Gastroesophageal sphincter (tissue), 4 donors: Measurements from ENCODE around the gene TMEM117. TPM values are rescaled to one million over a fixed set of nuclear protein-coding genes. Genes with fewer than 3 reads are reported as not detected.

Experiments
- ATAC-seq: fragments of 150-250 bp; one replicate; pipeline ENCODE4 v1.9.1; 2016; ENCODE audit warnings: mild to moderate bottlenecking, moderate library complexity
- H3K27ac ChIP-seq, 4 donors: fragments of 200-600 bp; sonication (generic) in 3 of 4; 1 replicate in 3 of 4; 2 replicates in 1 of 4; pipeline ENCODE4 v1.5.1; 2016 to 2019
- H3K27me3 ChIP-seq: fragments of 200-600 bp; sonication (generic); one replicate; pipeline ENCODE4 v1.5.1; 2019
- H3K36me3 ChIP-seq, 2 donors: fragments of 200-600 bp; sonication (generic); one replicate each; pipeline ENCODE4 v1.5.1; 2019; ENCODE audit warnings: control low read depth in 1 of 2
- H3K4me1 ChIP-seq, 3 donors: fragments of 200-600 bp; sonication (generic); 1 replicate in 2 of 3; 2 replicates in 1 of 3; pipeline ENCODE4 v1.5.1; 2016 to 2019; ENCODE audit warnings: control low read depth in 2 of 3
- H3K4me3 ChIP-seq, 2 donors: fragments of 200-600 bp; sonication (generic); one replicate each; pipeline ENCODE4 v1.5.1; 2019; ENCODE audit warnings: mild to moderate bottlenecking in 1 of 2, moderate library complexity in 1 of 2
- H3K9me3 ChIP-seq, 3 donors: fragments of 200-600 bp; sonication (generic); one replicate each; pipeline ENCODE4 v1.5.1; 2017 to 2019; ENCODE audit warnings: control low read depth in 2 of 3
- CTCF ChIP-seq, 4 experiments: fragments of 200-600 bp in 2 of 4; fragments of 450-650 bp in 2 of 4; sonication (generic) in 1 of 4; IDR thresholded peaks; one replicate each; pipeline ENCODE4 v1.5.1; 2017 to 2019; ENCODE audit warnings: antibody characterized with exemption in 4 of 4, mild to moderate bottlenecking in 2 of 4, moderate library complexity in 2 of 4
- EP300 ChIP-seq: sonication (generic); formaldehyde crosslinking; IDR thresholded peaks from one replicate; pipeline ENCODE4 v1.6.1; 2017; ENCODE audit warnings: antibody characterized with exemption, mild to moderate bottlenecking
- POLR2A ChIP-seq, 2 donors: fragments of 450-650 bp; IDR thresholded peaks; one replicate each; pipeline ENCODE4 v1.6.1; 2017; ENCODE audit warnings: antibody characterized with exemption in 2 of 2, mild to moderate bottlenecking in 2 of 2, moderate library complexity in 1 of 2
- POLR2AphosphoS5 ChIP-seq: sonication (generic); formaldehyde crosslinking; IDR thresholded peaks from one replicate; pipeline ENCODE4 v1.6.1; 2017; ENCODE audit warnings: antibody characterized with exemption
- WGBS, 2 donors: methylation state at CpG; one replicate each; pipeline ENCODE4 v1.1.5; 2018; ENCODE audit warnings: low coverage in 1 of 2; 5-methylcytosine and 5-hydroxymethylcytosine counted together
- total RNA-seq, 4 donors: library from RNA; depleted of rRNA; stranded (reverse); fragments of >200 nt; gene quantifications; one replicate each; pipeline ENCODE4 v1.1.0, GENCODE V29; 2016

TMEM117 gene
- total RNA-seq, 4 donors from 2014 or later: 7.8 to 21.5 (median 12.3) TPM

- 59 to 82% methylated on average over 7 of the region's 7 CpGs for WGBS, 2 donors
- no peak for ATAC-seq
- H3K36me3 ChIP-seq: peaks cover 0 to 10% of the 10 kb centered on the region in 2 donors
- TF ChIP-seq CTCF (IDR thresholded peaks at IDR 0.05): no peak
- TF ChIP-seq EP300: no peak
- TF ChIP-seq POLR2A (IDR thresholded peaks at IDR 0.05): no peak
- no peak for TF ChIP-seq POLR2AphosphoS5
- no peaks in the 10 kb centered on the region for H3K4me1 ChIP-seq
- H3K9me3 ChIP-seq: peaks cover 0 to 15% (median 0%) of the 10 kb centered on the region in 3 donors
- H3K27me3 ChIP-seq: no peaks in the 10 kb centered on the region
- no peak overlapping the region for H3K4me3 ChIP-seq
- no peak overlapping the region for H3K27ac ChIP-seq
These were observed 471.8 kb downstream of the TMEM117 start for GRCh38 chr12:44307506-44308168.

DNA sequence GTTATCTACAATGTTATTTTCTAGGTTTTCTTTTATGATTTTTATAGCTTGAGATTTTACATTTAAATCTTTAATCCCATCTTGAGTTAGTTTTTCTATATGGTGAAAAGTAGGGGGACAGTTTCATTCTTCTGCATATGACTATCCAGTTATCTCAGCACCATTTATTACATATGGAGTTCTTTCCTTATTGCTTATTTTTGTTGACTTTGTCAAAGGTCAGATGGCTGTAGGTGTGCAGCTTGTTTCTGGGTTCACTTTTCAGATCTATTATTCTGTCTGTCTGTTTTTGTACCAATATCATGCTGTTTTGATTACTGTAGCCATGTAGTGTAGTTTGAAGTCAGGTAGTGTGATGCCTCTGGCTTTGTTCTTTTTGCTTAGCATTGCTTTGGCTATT is 477.3 kb downstream of the TMEM117 start:
- Histone ChIP-seq H3K27ac (no peak overlapping the region), H3K4me3 (no peak overlapping the region), H3K36me3 (no peaks in the 10 kb centered on the region), H3K4me1 (no peaks in the 10 kb centered on the region), H3K27me3 (no peaks in the 10 kb centered on the region), H3K9me3 (peaks cover 0 to 12% (median 0%) of the 10 kb centered on the region in 3 donors)
- no peak for ATAC-seq
- TF ChIP-seq EP300 (no peak), CTCF (IDR thresholded peaks at IDR 0.05) (no peak), POLR2A (IDR thresholded peaks at IDR 0.05) (no peak), POLR2AphosphoS5 (no peak)

GRCh38 chr12:44314007-44314500 is 478.2 kb downstream of the TMEM117 start:
- no peak overlapping the region for H3K4me3 ChIP-seq
- TF ChIP-seq EP300 (no peak), CTCF (IDR thresholded peaks at IDR 0.05) (no peak), POLR2AphosphoS5 (no peak), POLR2A (IDR thresholded peaks at IDR 0.05) (no peak)
- no peak overlapping the region for H3K27ac ChIP-seq
- no peaks in the 10 kb centered on the region for H3K27me3 ChIP-seq
- H3K9me3 ChIP-seq: peaks cover 0 to 12% (median 0%) of the 10 kb centered on the region in 3 donors
- ATAC-seq: no peak
- no peaks in the 10 kb centered on the region for H3K4me1 ChIP-seq
- H3K36me3 ChIP-seq: no peaks in the 10 kb centered on the region
- WGBS, 2 donors: 100% methylated on average over 1 of the region's 1 CpG

GRCh38 chr12:44317651-44318126 is 481.8 kb downstream of the TMEM117 start:
- Histone ChIP-seq H3K27me3 (no peaks in the 10 kb centered on the region), H3K36me3 (no peaks in the 10 kb centered on the region), H3K4me3 (no peak overlapping the region), H3K27ac (no peak overlapping the region), H3K9me3 (peaks cover 0 to 5% (median 0%) of the 10 kb centered on the region in 3 donors), H3K4me1 (no peaks in the 10 kb centered on the region)
- ATAC-seq: no peak
- TF ChIP-seq POLR2AphosphoS5: no peak
- TF ChIP-seq EP300: no peak
- no peak for TF ChIP-seq POLR2A (IDR thresholded peaks at IDR 0.05)
- no peak for TF ChIP-seq CTCF (IDR thresholded peaks at IDR 0.05)
- WGBS, 2 donors: 54% methylated on average over 4 of the region's 7 CpGs; no CpG with 5 or more reads in 1 of the 2 donors

DNA sequence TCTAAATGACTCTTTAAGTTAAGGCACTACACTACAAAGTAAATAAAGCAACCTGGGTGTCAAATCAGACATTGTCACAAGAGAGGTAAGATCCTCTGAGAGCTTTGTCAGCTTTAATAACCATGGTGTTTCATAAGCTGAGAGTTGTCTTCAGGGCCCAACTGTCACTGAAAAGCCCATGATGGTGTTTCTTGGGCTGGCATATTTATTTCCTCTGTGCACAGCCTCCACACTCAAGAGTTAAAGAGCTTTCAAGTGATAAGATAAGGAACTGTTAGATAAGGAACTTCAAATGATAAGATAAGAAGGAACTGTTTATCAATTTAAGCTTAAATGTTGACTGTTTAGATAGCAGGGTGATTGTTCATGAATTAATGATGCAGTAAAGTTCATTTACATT is 495.4 kb downstream of the TMEM117 start:
- no peak for ATAC-seq
- TF ChIP-seq CTCF (IDR thresholded peaks at IDR 0.05) (no peak), POLR2AphosphoS5 (no peak), POLR2A (IDR thresholded peaks at IDR 0.05) (no peak), EP300 (no peak)
- H3K4me3 ChIP-seq: no peak overlapping the region
- no peaks in the 10 kb centered on the region for H3K36me3 ChIP-seq
- H3K9me3 ChIP-seq: no peaks in the 10 kb centered on the region
- no peaks in the 10 kb centered on the region for H3K4me1 ChIP-seq
- H3K27ac ChIP-seq: no peak overlapping the region
- no peaks in the 10 kb centered on the region for H3K27me3 ChIP-seq
